K562 (cell line): ENCODE data around the gene SEC14L2. TPM values are rescaled to one million over a fixed set of nuclear protein-coding genes. Genes with fewer than 3 reads are reported as not detected.

ENCODE experiments used
- ATAC-seq: fragments of 200-7000 bp; cut with Tn5 transposase; 3 replicates; pipeline ENCODE4 v1.9.1; 2020; ENCODE audit warnings: moderate library complexity
- BruUV-seq: library from RNA; stranded (reverse); fragments of 400-500 nt; replicated peaks from 2 replicates; lab custom pipeline; 2021; lab: Mats Ljungman, UMichigan
- CTCF ChIA-PET: fragments of 300-600 bp; formaldehyde crosslinking; extraction: SDS; loops from one replicate; lab custom pipeline; 2021; ENCODE audit warnings: low intra/inter-chr PET ratio; lab: Yijun Ruan, JAX
- POLR2A ChIA-PET: fragments of 300-600, 350-650 bp; sonication (Branson Sonifier 250); formaldehyde crosslinking; extraction: SDS; loops from one replicate; lab custom pipeline; 2021; ENCODE audit warnings: antibody characterized with exemption, inconsistent platforms; lab: Yijun Ruan, JAX
- DNase-seq, 4 experiments: peaks; one replicate each; pipeline versions ENCODE4 v3.0.0 to v3.0.0-alpha.2; 2011 to 2018; ENCODE audit warnings: low spot score in 3 of 4, mixed read lengths in 3 of 4; ENCODE audit errors: extremely low read depth in 1 of 4
- FAIRE-seq: peaks from 2 replicates; lab custom pipeline; 2011; peaks lifted over from hg19 to GRCh38; lab: Jason Lieb, UNC
- H2AFZ ChIP-seq: 2 replicates; pipeline ENCODE4 v1.6.0; 2011; ENCODE audit warnings: low read depth, low read length, control low read depth, inconsistent platforms
- H3K27ac ChIP-seq: fragments of 200-600 bp; 3 replicates; pipeline ENCODE4 v1.8.0; 2011; ENCODE audit warnings: low read depth, mild to moderate bottlenecking, control low read depth, inconsistent platforms, low read length, moderate library complexity, mixed read lengths; ENCODE audit errors: extremely low read depth
- H3K27me3 ChIP-seq, 2 experiments: fragments of 300-600 bp in 1 of 2; 2 replicates in 1 of 2; 3 replicates in 1 of 2; pipeline versions ENCODE4 v1.6.0 to v1.8.0; 2011; ENCODE audit warnings: inconsistent platforms in 2 of 2, low read length in 2 of 2, mild to moderate bottlenecking in 1 of 2, mixed read lengths in 1 of 2, moderate library complexity in 1 of 2; ENCODE audit not compliant: control insufficient read depth in 2 of 2, insufficient read depth in 2 of 2
- H3K36me3 ChIP-seq: fragments of 300-600 bp; 3 replicates; pipeline ENCODE4 v1.8.0; 2011; ENCODE audit warnings: mild to moderate bottlenecking, low read length, inconsistent platforms; ENCODE audit not compliant: control insufficient read depth, insufficient read depth
- H3K4me1 ChIP-seq, 2 experiments: fragments of 200-600 bp in 1 of 2; replicated peaks in 1 of 2; 2 replicates in 1 of 2; 3 replicates in 1 of 2; pipeline versions ENCODE4 v1.5.1 to v1.8.0; 2011; ENCODE audit warnings: inconsistent platforms in 2 of 2, low read length in 2 of 2, mild to moderate bottlenecking in 1 of 2, mixed read lengths in 1 of 2, moderate library complexity in 1 of 2; ENCODE audit not compliant: control insufficient read depth in 2 of 2, insufficient read depth in 2 of 2
- H3K4me2 ChIP-seq: 2 replicates; pipeline ENCODE4 v1.6.1; 2011; ENCODE audit warnings: low read length, control low read depth, inconsistent platforms, mixed read lengths; ENCODE audit not compliant: insufficient read depth
- H3K4me3 ChIP-seq: fragments of 200-600 bp; sonication (generic), shearing (Covaris generic); 2 replicates; pipeline ENCODE4 v1.5.1; 2016; ENCODE audit warnings: control low read depth, inconsistent platforms
- H3K79me2 ChIP-seq: fragments of 200-600 bp; 3 replicates; pipeline ENCODE4 v1.8.0; 2011; ENCODE audit warnings: low read length, inconsistent platforms; ENCODE audit not compliant: control insufficient read depth, insufficient read depth
- H3K9ac ChIP-seq, 2 experiments: 2 replicates each; pipeline versions ENCODE4 v1.6.0 to v1.6.1; 2011; ENCODE audit warnings: low read depth in 2 of 2, low read length in 2 of 2, control low read depth in 1 of 2, inconsistent platforms in 1 of 2, mild to moderate bottlenecking in 1 of 2, mixed read lengths in 1 of 2; ENCODE audit not compliant: insufficient read depth in 1 of 2
- H3K9me1 ChIP-seq: one replicate; pipeline ENCODE4 v1.6.0; 2011; ENCODE audit warnings: inconsistent platforms, mild to moderate bottlenecking, low read length, moderate library complexity; ENCODE audit not compliant: control insufficient read depth, insufficient read depth
- H3K9me3 ChIP-seq: replicated peaks from 2 replicates; pipeline ENCODE4 v1.5.1; 2011; ENCODE audit warnings: low read depth, low read length, inconsistent platforms; ENCODE audit not compliant: control insufficient read depth, insufficient read depth
- H4K20me1 ChIP-seq: replicated peaks from 2 replicates; pipeline ENCODE4 v1.6.1; 2011; ENCODE audit warnings: low read length, inconsistent platforms, mixed read lengths; ENCODE audit not compliant: control insufficient read depth, insufficient read depth
- CTBP1 ChIP-seq: fragments of 450-650 bp; IDR thresholded peaks from 2 replicates; pipeline ENCODE4 v1.6.1; 2016; ENCODE audit warnings: borderline replicate concordance
- FOXK1 ChIP-seq: sonication (generic); formaldehyde crosslinking; IDR thresholded peaks from 2 replicates; pipeline ENCODE4 v1.8.0; 2022; ENCODE audit warnings: missing genetic modification reagents, mild to moderate bottlenecking, borderline replicate concordance
- GATA2 ChIP-seq: sonication (generic); formaldehyde crosslinking; IDR thresholded peaks from 2 replicates; pipeline ENCODE4 v1.4.0; 2020; ENCODE audit warnings: mild to moderate bottlenecking, missing genetic modification reagents
- HMGN3 ChIP-seq: IDR thresholded peaks from 2 replicates; pipeline ENCODE4 v1.6.1; 2011; ENCODE audit warnings: borderline replicate concordance, low read depth, mild to moderate bottlenecking, mixed read lengths, low read length; ENCODE audit not compliant: insufficient read length; ENCODE audit errors: extremely low read depth
- KLF16 ChIP-seq: IDR thresholded peaks from 2 replicates; pipeline ENCODE4 v1.6.1; 2016; ENCODE audit warnings: antibody characterized with exemption
- MEF2A ChIP-seq: IDR thresholded peaks from 2 replicates; pipeline ENCODE4 v1.6.1; 2011; ENCODE audit warnings: low read depth, mild to moderate bottlenecking, low read length, moderate library complexity; ENCODE audit not compliant: control insufficient read depth
- MEIS2 ChIP-seq: fragments of 450-650 bp; IDR thresholded peaks from 2 replicates; pipeline ENCODE4 v1.6.1; 2014; ENCODE audit warnings: mild to moderate bottlenecking; ENCODE audit not compliant: partially characterized antibody
- NFE2 ChIP-seq: IDR thresholded peaks from 2 replicates; pipeline ENCODE4 v1.6.1; 2014; ENCODE audit warnings: antibody characterized with exemption, low read depth
- NFRKB ChIP-seq: fragments of 450-650 bp; IDR thresholded peaks from 2 replicates; pipeline ENCODE4 v1.6.1; 2016; ENCODE audit warnings: low read depth
- PHTF2 ChIP-seq: fragments of 250-450 bp; sonication (Bioruptor Pico); IDR thresholded peaks from 2 replicates; pipeline ENCODE4 v1.5.0; 2021; ENCODE audit warnings: mild to moderate bottlenecking
- PTBP1 ChIP-seq: fragments of 200-400 bp; formaldehyde crosslinking; IDR thresholded peaks from 2 replicates; pipeline ENCODE4 v1.6.1; 2017; ENCODE audit warnings: low read depth, low read length
- RBM22 ChIP-seq: fragments of 200-400 bp; formaldehyde crosslinking; IDR thresholded peaks from 2 replicates; pipeline ENCODE4 v1.6.1; 2018; ENCODE audit warnings: low read length, low read depth; ENCODE audit not compliant: poor library complexity, severe bottlenecking
- XRCC4 ChIP-seq: IDR thresholded peaks from one replicate; pipeline ENCODE4 v1.6.1; 2011; ENCODE audit not compliant: insufficient read depth, insufficient read length; ENCODE audit errors: extremely low read depth
- ZC3H4 ChIP-seq: sonication (generic); formaldehyde crosslinking; IDR thresholded peaks from 2 replicates; pipeline ENCODE4 v1.9.0; 2021; ENCODE audit warnings: missing genetic modification reagents, borderline replicate concordance
- ZMIZ1 ChIP-seq, 2 experiments: fragments of 150-350 bp in 1 of 2; IDR thresholded peaks; 2 replicates each; pipeline ENCODE4 v1.6.1; 2012 to 2016; ENCODE audit warnings: low read depth in 2 of 2, low read length in 2 of 2, mild to moderate bottlenecking in 1 of 2, moderate library complexity in 1 of 2
- ZNF41 ChIP-seq: fragments of 250-450 bp; sonication (Bioruptor Pico); conservative IDR thresholded peaks from 2 replicates; pipeline ENCODE4 v1.4.0; 2020; ENCODE audit warnings: mild to moderate bottlenecking
- WGBS: fragments of 100-300 bp; shearing (Covaris generic); methylation state at CpG from one replicate; pipeline ENCODE4 v1.1.6; 2016; ENCODE audit warnings: low coverage, mixed read lengths; ENCODE audit not compliant: insufficient coverage; ENCODE audit errors: missing lambda C conversion rate; 5-methylcytosine and 5-hydroxymethylcytosine counted together
- in situ Hi-C: fragments of 300-500 bp; cut with MboI; formaldehyde crosslinking; loops from 4 replicates; pipeline ENCODE4 v1.15.0; 2018; ENCODE audit warnings: inconsistent platforms, mixed read lengths
- intact Hi-C: fragments of 100-400 bp; cut with micrococcal nuclease; formaldehyde crosslinking; loops from 2 replicates; pipeline ENCODE4 v1.14.2; 2022
- polyA plus RNA-seq, 8 experiments: library from polyadenylated mRNA; depleted of rRNA in 4 of 8; stranded (reverse) in 5 of 8; unstranded in 3 of 8; fragments of >200 nt; fragmentation: Nextera tagmentation in 2 of 8; fragmentation: Illumina TruSeq in 1 of 8; extraction: Ambion mirVana in 2 of 8; extraction: Trizol in 1 of 8; gene quantifications; 2 replicates each; pipeline versions ENCODE4 v1.2.1 to v1.2.3, GENCODE V29; 2011 to 2014; ENCODE audit warnings: inconsistent platforms in 1 of 8, missing spikeins in 1 of 8
- total RNA-seq, 7 experiments: library from RNA; depleted of rRNA in 6 of 7; stranded (reverse); fragments of >200 nt in 6 of 7; fragmentation: Illumina TruSeq in 2 of 7; extraction: Trizol in 2 of 7; gene quantifications; 2 replicates each; pipeline versions ENCODE4 v1.2.1 to v1.2.3, GENCODE V29; 2011 to 2021; ENCODE audit warnings: low replicate concordance in 1 of 7

The SEC14L2 gene
- total and polyA plus RNA-seq, 9 of the 15 experiments (the other 6 are each of a cell fraction or from before 2014, with no cell fraction given), result 0.03 to 0.17 (median 0.10) TPM

- no peak for TF ChIP-seq NFRKB
- no peak for TF ChIP-seq KLF16
- no peak for TF ChIP-seq PTBP1
Observed at GRCh38 chr22:30406400-30406799, 9.6 kb downstream of the SEC14L2 start (continued).

GRCh38 chr22:30408388-30409102 lies 11.7 kb downstream of the SEC14L2 start:
- no TSS peak for BruUV-seq
- in situ Hi-C loops, result no loop called here
- H2AFZ ChIP-seq, result no peak overlapping the region
- intact Hi-C loops, result no loop called here
- 36% methylated on average over 12 of the region's 13 CpGs for WGBS
- no peaks in the 10 kb centered on the region for H3K27me3 ChIP-seq
- H3K79me2 ChIP-seq, result no peaks in the 10 kb centered on the region
- H3K4me1 ChIP-seq, result peaks cover 4 to 12% of the 10 kb centered on the region in 2 experiments; a peak in 3 of 5 replicates
- H3K9me3 ChIP-seq, result no peaks in the 10 kb centered on the region
- CTCF ChIA-PET, result no interaction called here
- H3K36me3 ChIP-seq, result peaks cover 3% of the 10 kb centered on the region; the same call in 2 of the 3 replicates
- peak; percentile 82 for ATAC-seq
- no peak overlapping the region for H3K27ac ChIP-seq
- POLR2A ChIA-PET, result interaction anchor here (1.5 to 1.6 kb wide), 2 partner anchors 13 to 16 kb away, joined by 4 read pairs; no protein-coding TSS in a partner anchor
- FAIRE-seq, result peak; percentile 74
- peak in 3 of 4 experiments; percentile 21 to 59 (median 43) for DNase-seq
- H3K4me3 ChIP-seq, result no peak overlapping the region
- H3K9ac ChIP-seq, result peak overlapping the region in 1 of 2 experiments; percentile 82; a peak in 2 of 4 replicates
- H4K20me1 ChIP-seq, result peaks cover 9% of the 10 kb centered on the region
- no peak overlapping the region; the same call in 1 of the 2 replicates for H3K4me2 ChIP-seq
- peaks cover 5% of the 10 kb centered on the region for H3K9me1 ChIP-seq
- TF ChIP-seq ZMIZ1 (IDR thresholded peaks at IDR 0.05; ENCODE audit: low read depth in 2 of 2, low read length in 2 of 2), result no peak
- no peak for TF ChIP-seq FOXK1 (CRISPR knock-in tag)
- TF ChIP-seq MEF2A, result no peak
- TF ChIP-seq MEIS2, result no peak
- no peak for TF ChIP-seq ZNF41 (CRISPR knock-in tag)
- no peak for TF ChIP-seq HMGN3
- TF ChIP-seq PHTF2 (CRISPR knock-in tag), result no peak
- peak; percentile 65; the same call in 1 of the 2 replicates for TF ChIP-seq GATA2 (CRISPR knock-in tag)
- peak; percentile 75 for TF ChIP-seq NFE2
- TF ChIP-seq XRCC4, result no peak
- TF ChIP-seq RBM22, result no peak
- TF ChIP-seq CTBP1, result peak; percentile 41; the same call in 1 of the 2 replicates
- TF ChIP-seq ZC3H4 (CRISPR knock-in tag), result no peak
